OCI-M2 (cell line): ENCODE measurements around the gene F2.
"Not testable (repeated sequence)": the region's sequence is repeated elsewhere in the genome, so short reads cannot be mapped to it uniquely, and the experiment has no call there.

ENCODE experiments used
- DNase-seq: peaks from one replicate; lab custom pipeline; 2025; ENCODE audit not compliant: unreplicated experiment; lab: John Stamatoyannopoulos, UW

F2 gene

DNA sequence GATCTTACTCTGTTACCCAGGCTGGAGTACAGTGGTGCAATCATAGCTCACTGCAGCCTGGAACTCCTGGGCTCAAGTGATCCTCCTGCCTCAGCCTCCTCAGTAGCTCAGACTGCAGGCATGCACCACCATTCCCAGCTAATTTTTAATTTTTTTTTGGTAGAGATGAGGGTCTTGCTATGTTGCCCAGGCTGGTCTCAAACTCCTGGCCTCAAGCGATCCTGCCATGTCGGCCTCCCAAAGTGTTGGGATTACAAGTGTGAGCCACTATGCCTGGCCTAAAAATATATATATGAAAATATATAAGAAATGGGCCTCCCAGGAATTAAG is 1.2 kb upstream of the F2 start:
- not testable (repeated sequence) for DNase-seq

- no peak for DNase-seq
Observed at GRCh38 chr11:46718155-46719019, 626 bp upstream of the F2 start.

DNA sequence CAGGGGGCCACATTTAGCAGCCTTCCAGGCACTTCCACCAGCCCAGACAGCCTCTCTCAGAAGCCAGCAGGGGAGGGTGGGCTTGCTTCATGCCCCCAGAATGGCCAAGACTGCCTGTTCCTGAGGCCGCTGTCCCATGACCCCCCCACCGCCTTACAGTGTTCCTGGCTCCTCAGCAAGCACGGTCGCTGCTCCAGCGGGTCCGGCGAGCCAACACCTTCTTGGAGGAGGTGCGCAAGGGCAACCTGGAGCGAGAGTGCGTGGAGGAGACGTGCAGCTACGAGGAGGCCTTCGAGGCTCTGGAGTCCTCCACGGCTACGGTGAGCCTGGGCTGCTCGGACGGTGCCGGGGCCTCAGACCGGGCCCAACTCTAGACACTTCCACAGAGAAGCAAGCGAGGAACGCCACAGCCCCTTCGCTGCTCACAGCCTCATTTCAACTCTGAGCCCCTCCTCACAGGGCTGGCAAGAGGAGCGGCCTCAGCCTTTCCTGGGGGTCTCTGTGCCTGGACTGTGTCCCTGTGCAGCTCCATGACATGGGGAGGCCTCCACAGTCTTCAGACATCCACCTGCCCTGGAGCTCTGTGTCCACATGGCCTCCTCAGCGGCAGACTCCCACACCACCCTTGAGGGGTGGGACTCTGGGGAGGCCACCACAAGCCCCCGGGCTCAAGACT is 668 bp downstream of the F2 start:
- DNase-seq: no peak

GRCh38 chr11:46721286-46721685 is 2.3 kb downstream of the F2 start:
- no peak for DNase-seq

DNA sequence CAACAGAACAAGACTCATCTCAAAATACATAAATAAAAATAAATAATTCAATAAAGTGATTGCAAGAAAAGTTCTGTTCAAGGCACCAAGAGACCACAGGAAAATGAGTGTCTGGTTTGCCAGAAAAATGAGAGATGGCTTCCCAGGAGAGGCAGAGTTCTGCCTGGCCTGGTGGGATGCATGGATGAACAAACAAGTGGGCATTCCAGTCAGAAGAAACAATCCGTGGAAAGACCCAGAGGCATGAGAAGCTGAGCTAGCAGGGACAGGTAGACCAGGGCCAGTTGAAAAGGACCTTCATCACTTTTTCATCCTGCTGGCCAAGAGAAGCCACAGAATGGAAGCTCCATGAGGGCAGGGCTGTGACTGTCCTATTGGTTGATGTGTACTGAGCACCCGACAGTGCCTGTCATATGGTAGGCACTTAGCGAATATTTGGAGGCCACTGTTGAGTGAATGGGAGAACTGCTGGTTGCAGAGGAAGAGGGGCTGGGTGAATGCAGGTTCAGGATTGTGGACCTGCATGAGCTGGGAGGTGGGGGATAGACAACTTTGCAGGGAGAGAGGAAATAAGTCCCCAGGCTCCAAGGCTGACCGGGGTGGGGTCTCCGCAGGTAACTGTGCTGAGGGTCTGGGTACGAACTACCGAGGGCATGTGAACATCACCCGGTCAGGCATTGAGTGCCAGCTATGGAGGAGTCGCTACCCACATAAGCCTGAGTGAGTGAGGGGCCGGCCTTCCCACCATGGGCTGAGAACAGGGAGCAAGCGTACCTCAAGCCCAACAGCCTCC is 3.7 kb downstream of the F2 start:
- no peak for DNase-seq

- no peak for DNase-seq
Observed at GRCh38 chr11:46723359-46723680, 4.3 kb downstream of the F2 start.

DNA sequence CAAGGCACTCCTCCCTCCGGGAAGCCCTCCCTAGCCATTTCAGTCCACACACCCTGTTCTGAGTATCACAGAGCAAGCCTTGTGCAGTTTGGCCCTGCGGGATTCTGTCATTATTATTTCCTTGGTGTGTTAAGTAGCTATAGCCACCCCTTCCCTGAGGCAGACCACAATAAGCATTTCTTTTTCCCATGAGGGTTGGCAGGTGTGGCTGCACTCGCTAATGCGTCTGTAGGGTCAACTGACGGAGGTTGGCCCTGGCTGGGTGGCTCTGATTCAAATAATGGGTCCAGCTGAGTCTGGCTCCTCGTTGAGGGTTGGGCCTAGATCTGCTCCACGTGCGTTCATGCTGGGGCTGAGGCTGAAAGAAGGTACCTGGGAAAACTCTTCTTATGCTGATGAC is 5.1 kb downstream of the F2 start:
- DNase-seq: no peak

DNA sequence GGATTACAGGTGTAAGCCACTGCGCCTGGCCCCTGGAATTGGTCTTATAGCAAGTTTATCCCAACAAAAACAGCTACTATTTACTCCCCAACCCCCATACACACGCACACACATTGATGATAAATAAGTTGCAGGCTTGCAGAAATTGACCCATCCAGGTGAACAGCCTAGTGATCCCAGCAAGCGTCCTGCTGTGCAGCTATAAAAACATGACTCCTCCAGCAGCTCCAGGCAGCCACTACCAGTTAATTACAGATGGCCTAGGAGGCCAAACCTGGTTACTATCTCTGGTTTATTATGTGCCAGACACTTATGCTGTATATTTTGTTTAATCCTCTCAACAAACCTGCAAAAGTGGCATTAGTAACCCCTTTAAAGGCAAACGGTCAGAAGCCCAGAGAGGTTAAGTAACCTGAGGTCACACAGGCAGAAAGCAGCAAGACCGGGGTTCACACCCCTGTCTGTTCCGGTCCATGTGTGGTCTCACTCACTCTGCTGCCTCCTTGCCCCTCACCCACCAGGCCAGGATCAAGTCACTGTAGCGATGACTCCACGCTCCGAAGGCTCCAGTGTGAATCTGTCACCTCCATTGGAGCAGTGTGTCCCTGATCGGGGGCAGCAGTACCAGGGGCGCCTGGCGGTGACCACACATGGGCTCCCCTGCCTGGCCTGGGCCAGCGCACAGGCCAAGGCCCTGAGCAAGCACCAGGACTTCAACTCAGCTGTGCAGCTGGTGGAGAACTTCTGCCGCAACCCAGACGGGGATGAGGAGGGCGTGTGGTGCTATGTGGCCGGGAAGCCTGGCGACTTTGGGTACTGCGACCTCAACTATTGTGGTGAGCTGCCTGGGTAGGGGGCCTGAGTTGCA is 6.6 kb downstream of the F2 start:
- DNase-seq: no peak

DNA sequence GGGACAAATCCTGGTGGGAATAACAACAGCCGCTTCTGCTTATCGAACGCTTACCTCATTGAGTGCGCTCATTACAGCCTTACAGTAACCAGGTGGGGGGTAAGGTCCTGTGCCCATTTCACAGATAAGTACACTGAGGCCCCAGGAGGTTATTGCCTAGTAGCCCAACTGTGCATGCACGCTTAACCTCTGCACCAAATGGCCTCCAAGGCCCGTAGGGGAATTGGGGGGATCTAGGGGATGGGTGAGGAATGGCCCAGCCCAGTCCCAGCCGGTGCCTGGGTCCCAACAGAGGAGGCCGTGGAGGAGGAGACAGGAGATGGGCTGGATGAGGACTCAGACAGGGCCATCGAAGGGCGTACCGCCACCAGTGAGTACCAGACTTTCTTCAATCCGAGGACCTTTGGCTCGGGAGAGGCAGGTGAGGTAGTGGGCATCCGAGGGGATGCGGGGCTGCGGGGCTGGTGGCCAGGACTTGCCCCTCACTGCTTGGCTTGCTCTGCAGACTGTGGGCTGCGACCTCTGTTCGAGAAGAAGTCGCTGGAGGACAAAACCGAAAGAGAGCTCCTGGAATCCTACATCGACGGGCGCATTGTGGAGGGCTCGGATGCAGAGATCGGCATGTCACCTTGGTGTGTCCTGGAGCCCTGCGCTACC is 7.3 kb downstream of the F2 start:
- DNase-seq: no peak

DNA sequence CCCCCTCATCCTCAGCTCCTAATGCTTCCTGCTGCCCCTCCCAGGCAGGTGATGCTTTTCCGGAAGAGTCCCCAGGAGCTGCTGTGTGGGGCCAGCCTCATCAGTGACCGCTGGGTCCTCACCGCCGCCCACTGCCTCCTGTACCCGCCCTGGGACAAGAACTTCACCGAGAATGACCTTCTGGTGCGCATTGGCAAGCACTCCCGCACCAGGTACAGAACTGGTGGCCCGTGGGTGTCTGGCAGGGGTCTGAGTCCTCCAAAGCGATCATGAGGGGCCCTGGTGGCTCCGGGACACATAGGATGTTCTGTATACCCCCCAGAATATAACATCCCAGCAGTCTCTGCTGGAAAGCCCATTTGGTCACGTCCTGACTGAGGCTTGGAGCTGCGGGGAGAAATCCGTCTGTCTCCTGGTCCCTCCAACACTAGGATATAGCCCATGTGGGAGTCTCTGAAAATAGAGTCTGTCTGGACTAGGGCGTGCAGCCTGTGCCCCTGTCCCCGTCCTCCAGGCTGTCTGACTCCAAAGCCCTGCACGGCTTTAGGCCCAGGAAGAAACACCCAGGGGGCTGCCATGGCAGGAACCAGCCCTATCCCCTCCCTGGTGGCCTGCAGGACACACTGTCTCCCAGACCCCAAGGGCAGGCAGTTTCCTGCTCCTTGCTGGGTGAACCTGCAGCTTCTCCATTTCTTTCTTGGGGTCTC is 9.1 kb downstream of the F2 start:
- no peak for DNase-seq

- no peak for DNase-seq
Observed at GRCh38 chr11:46728659-46729040, 9.6 kb downstream of the F2 start.

DNA sequence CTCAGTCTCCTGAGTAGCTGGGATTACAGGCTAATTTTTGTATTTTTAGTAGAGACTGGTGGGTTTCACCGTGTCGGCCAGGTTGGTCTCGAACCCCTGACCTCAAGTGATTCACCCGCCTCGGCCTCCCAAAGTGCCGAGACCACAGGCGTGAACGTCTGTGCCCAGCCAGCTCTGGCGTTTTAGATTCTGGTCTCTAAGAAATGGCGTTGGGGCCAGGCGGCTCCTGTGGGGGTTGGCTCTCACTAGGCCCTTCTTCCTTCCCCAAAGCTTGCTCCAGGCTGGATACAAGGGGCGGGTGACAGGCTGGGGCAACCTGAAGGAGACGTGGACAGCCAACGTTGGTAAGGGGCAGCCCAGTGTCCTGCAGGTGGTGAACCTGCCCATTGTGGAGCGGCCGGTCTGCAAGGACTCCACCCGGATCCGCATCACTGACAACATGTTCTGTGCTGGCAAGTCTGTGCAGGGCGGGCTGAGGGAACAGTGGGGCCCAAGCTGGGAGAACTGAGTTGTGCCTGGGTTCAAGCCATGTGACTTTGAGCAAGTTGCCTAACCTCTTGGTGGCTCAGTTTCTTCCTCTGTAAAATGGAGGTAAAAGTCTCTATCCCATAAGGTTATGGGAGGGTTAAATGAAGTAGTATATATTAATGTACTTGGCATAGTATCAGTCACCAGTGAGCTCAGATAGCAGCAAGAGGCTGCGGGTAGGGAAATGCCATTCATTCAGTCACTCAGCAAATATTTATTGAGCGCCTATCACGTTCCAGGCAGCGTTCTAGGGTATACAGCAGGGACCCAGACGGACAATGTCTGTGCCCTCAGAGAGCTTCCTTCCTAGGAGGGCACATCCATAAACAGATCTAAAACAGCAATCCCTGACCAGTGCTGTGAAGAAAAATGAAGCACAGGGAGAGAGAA is 10.4 kb downstream of the F2 start:
- no peak for DNase-seq

DNA sequence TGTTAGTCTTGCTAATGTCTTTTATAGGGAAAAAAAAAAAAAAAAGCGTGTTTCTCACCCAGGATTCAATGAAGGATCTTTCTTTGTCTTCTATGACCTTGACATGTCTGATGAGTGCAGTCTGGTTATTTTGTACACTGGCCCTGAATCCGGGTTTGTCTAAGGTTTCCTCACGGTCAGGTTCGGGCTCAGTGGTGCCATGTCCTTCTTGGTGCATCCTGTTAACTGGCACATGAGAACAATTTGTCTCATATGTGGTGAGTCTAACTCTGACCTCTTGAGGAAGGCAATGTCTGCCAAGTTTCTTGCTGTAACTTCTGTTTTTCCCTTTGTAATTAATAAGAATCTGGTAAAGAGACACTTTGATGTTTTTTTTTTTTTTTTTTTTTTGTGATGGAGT is 12.5 kb downstream of the F2 start:
- no peak for DNase-seq

DNA sequence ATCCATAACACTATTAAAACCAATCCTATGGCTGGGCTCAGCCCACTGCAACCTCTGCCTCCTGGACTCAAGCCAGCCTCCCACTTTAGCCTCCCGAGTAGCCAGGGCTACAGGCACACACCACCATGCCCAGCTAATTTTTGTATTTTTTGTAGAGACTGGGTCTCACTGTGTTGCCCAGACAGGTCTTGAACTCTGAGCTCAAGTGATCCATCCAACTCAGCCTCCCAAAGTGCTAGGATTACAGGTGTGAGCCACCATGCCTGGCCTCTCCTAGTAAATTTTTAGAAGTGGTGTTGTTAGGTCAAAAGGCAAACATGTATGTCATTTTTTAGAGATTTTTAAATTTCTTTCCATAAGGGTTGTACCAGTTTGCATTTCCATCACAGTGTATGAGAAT is 14.2 kb downstream of the F2 start:
- no peak for DNase-seq

DNA sequence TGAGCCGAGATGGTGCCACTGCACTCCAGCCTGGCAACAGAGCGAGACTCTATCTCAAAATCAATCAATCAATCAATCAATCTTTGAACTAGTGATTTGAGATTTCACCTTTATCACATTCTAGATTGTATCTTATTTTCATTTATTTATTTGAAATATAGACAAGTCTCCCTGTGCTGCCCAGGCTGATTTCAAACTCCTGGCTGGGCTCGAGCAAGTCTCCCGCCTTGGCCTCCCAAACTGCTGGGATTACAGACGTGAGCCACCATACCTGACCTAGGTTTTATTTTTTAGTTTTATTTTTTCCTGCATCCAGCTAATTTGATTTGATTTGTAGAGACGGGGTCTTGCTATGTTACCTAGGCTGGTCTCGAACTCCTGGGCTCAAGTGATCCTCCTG is 17.1 kb downstream of the F2 start:
- no peak for DNase-seq

GRCh38 chr11:46736615-46737014 is 17.6 kb downstream of the F2 start:
- DNase-seq: no peak

DNA sequence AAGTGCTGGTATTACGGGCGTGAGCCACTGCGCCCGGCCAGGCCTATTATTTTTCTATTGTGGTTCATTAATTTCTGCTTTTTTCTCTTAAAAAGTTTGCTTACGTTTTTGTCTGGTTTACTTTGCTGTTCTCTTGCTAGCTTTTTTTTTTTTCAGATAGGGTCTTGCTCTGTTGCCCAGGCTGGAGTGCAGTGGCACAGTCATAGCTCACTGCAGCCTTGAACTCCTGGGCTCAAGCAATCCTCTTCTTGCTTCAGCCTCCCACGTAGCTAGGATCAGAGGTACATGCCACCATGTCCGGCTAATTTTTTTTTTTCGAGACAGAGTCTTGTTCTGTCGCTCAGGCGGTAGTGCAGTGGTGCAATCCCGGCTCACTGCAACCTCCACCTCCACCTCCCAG is 18.7 kb downstream of the F2 start:
- DNase-seq: no peak

GRCh38 chr11:46738887-46739286 is 19.9 kb downstream of the F2 start:
- no peak for DNase-seq
